Gastrocnemius medialis (tissue), 4 donors: ENCODE data around the gene CACNA1S.

ENCODE experiments used
- POLR2A ChIP-seq, 2 donors: fragments of 450-650 bp; IDR thresholded peaks; one replicate each; pipeline ENCODE4 v1.6.1; 2017; ENCODE audit warnings: antibody characterized with exemption in 2 of 2, mild to moderate bottlenecking in 2 of 2, moderate library complexity in 2 of 2
- TF ChIP-seq, protein P1 (sequence below), 5 experiments: fragments of 450-650 bp in 3 of 5; fragments of 200-600 bp in 2 of 5; sonication (generic) in 2 of 5; IDR thresholded peaks in 4 of 5; conservative IDR thresholded peaks in 1 of 5; 1 replicate in 4 of 5; 2 replicates in 1 of 5; pipeline ENCODE4 v1.5.1; 2016 to 2019; ENCODE audit warnings: antibody characterized with exemption in 5 of 5, mild to moderate bottlenecking in 3 of 5, moderate library complexity in 3 of 5

- no peak for TF ChIP-seq POLR2A (IDR thresholded peaks at IDR 0.05)
- TF ChIP-seq, protein P1, sequence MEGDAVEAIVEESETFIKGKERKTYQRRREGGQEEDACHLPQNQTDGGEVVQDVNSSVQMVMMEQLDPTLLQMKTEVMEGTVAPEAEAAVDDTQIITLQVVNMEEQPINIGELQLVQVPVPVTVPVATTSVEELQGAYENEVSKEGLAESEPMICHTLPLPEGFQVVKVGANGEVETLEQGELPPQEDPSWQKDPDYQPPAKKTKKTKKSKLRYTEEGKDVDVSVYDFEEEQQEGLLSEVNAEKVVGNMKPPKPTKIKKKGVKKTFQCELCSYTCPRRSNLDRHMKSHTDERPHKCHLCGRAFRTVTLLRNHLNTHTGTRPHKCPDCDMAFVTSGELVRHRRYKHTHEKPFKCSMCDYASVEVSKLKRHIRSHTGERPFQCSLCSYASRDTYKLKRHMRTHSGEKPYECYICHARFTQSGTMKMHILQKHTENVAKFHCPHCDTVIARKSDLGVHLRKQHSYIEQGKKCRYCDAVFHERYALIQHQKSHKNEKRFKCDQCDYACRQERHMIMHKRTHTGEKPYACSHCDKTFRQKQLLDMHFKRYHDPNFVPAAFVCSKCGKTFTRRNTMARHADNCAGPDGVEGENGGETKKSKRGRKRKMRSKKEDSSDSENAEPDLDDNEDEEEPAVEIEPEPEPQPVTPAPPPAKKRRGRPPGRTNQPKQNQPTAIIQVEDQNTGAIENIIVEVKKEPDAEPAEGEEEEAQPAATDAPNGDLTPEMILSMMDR (IDR thresholded peaks at IDR 0.05 in 4 of 5, conservative IDR thresholded peaks at IDR 0.05 in 1 of 5), result no peak
Observed at GRCh38 chr1:201022493-201022819, 89.8 kb downstream of the CACNA1S start.
